SHP77 (cell line): Measurements from ENCODE around the gene AMER2.

Experiments used
- DNase-seq, 2 experiments: peaks; one replicate each; lab custom pipeline; 2025; lab: John Stamatoyannopoulos, UW

AMER2 gene

GRCh38 chr13:25171517-25172302 lies at the start of gene AMER2:
AMER2 (minus strand) TSS chr13:25172288; CDS start chr13:25171619, 669 bp downstream.
- DNase-seq, result no peak

GRCh38 chr13:25218019-25218418 lies 45.9 kb upstream of the AMER2 start:
- no peak for DNase-seq

GRCh38 chr13:25217023-25217885 lies 45.2 kb upstream of the AMER2 start:
- DNase-seq, result no peak

GRCh38 chr13:25215253-25215575 lies 43.1 kb upstream of the AMER2 start:
- no peak for DNase-seq

- DNase-seq, result no peak
Observed at GRCh38 chr13:25214491-25215252, 42.6 kb upstream of the AMER2 start.

GRCh38 chr13:25213715-25214114 lies 41.6 kb upstream of the AMER2 start:
- no peak for DNase-seq

- DNase-seq, result no peak
Observed at GRCh38 chr13:25210842-25211569, 38.9 kb upstream of the AMER2 start.

- no peak for DNase-seq
Observed at GRCh38 chr13:25207291-25207810, 35.3 kb upstream of the AMER2 start.

GRCh38 chr13:25204863-25205262 lies 32.8 kb upstream of the AMER2 start:
- no peak for DNase-seq

- DNase-seq, result no peak
Observed at GRCh38 chr13:25203127-25203740, 31.1 kb upstream of the AMER2 start.

- no peak for DNase-seq
Observed at GRCh38 chr13:25200783-25201182, 28.7 kb upstream of the AMER2 start.

- no peak for DNase-seq
Observed at GRCh38 chr13:25198647-25199046, 26.6 kb upstream of the AMER2 start.

- DNase-seq, result no peak
Observed at GRCh38 chr13:25196971-25197370, 24.9 kb upstream of the AMER2 start.

GRCh38 chr13:25192936-25193335 lies 20.8 kb upstream of the AMER2 start:
- no peak for DNase-seq

GRCh38 chr13:25192489-25192888 lies 20.4 kb upstream of the AMER2 start:
- no peak for DNase-seq

- no peak for DNase-seq
Observed at GRCh38 chr13:25192052-25192451, 20.0 kb upstream of the AMER2 start.

GRCh38 chr13:25190771-25191170 lies 18.7 kb upstream of the AMER2 start:
- DNase-seq, result no peak

GRCh38 chr13:25190256-25190655 lies 18.2 kb upstream of the AMER2 start:
- no peak for DNase-seq

GRCh38 chr13:25187596-25187995 lies 15.5 kb upstream of the AMER2 start:
- no peak for DNase-seq

GRCh38 chr13:25186187-25186586 lies 14.1 kb upstream of the AMER2 start:
- no peak for DNase-seq

- DNase-seq, result no peak
Observed at GRCh38 chr13:25181597-25181996, 9.5 kb upstream of the AMER2 start.
